Large intestine (tissue), 3 donors: Measurements from ENCODE around the gene KIFAP3. TPM values are rescaled to one million over a fixed set of nuclear protein-coding genes. Genes with fewer than 3 reads are reported as not detected.

Source experiments
- DNase-seq, 2 donors: peaks; one replicate each; pipeline versions ENCODE4 v3.0.0 to v3.0.0-alpha.2; 2013
- H3K27ac ChIP-seq: one replicate; pipeline ENCODE4 v1.5.1; 2013; ENCODE audit warnings: low read length
- H3K27me3 ChIP-seq: 2 replicates; pipeline ENCODE4 v1.6.1; 2013; ENCODE audit warnings: low read length; ENCODE audit not compliant: control insufficient read depth, insufficient read depth
- H3K36me3 ChIP-seq: 2 replicates; pipeline ENCODE4 v1.6.1; 2013; ENCODE audit warnings: low read length; ENCODE audit not compliant: control insufficient read depth, insufficient read depth
- H3K4me1 ChIP-seq: one replicate; pipeline ENCODE4 v1.6.1; 2013; ENCODE audit warnings: low read length; ENCODE audit not compliant: control insufficient read depth, insufficient read depth
- H3K4me3 ChIP-seq: one replicate; pipeline ENCODE4 v1.5.1; 2013; ENCODE audit warnings: low read length
- H3K9me3 ChIP-seq: one replicate; pipeline ENCODE4 v1.6.1; 2013; ENCODE audit warnings: mild to moderate bottlenecking, low read depth, low read length, moderate library complexity; ENCODE audit not compliant: control insufficient read depth
- WGBS: methylation state at CpG from one replicate; pipeline ENCODE4 v1.1.5; 2013; ENCODE audit warnings: low lambda C conversion rate; ENCODE audit not compliant: insufficient coverage; 5-methylcytosine and 5-hydroxymethylcytosine counted together
- polyA plus RNA-seq: library from polyadenylated mRNA; unstranded; fragments of 120-200 nt; gene quantifications from one replicate; pipeline ENCODE4 v1.2.1, GENCODE V29; 2013

Gene KIFAP3
- polyA plus RNA-seq, 1 donor = 24.5 TPM

- H3K4me1 ChIP-seq = peaks cover 21% of the 10 kb centered on the region
- no CpG with 5 or more reads among the region's 2 CpGs for WGBS
- H3K27ac ChIP-seq = peak overlapping the region; percentile 5
- H3K4me3 ChIP-seq = no peak overlapping the region
- no peak for DNase-seq
- H3K9me3 ChIP-seq = no peaks in the 10 kb centered on the region
- H3K36me3 ChIP-seq = peaks cover 12% of the 10 kb centered on the region
- no peaks in the 10 kb centered on the region for H3K27me3 ChIP-seq
Observed at GRCh38 chr1:169891539-169891885, 183.0 kb downstream of the KIFAP3 start.

GRCh38 chr1:169890761-169891538, 183.5 kb downstream of the KIFAP3 start:
- no CpG with 5 or more reads among the region's 5 CpGs for WGBS
- Histone ChIP-seq H3K36me3 (peaks cover 15% of the 10 kb centered on the region), H3K4me3 (no peak overlapping the region), H3K27me3 (no peaks in the 10 kb centered on the region), H3K9me3 (no peaks in the 10 kb centered on the region), H3K4me1 (peaks cover 21% of the 10 kb centered on the region), H3K27ac (peak overlapping the region; percentile 5)
- DNase-seq = peak in 1 of 2 donors; percentile 76

- Histone ChIP-seq H3K36me3 (peaks cover 18% of the 10 kb centered on the region), H3K4me1 (peaks cover 21% of the 10 kb centered on the region), H3K4me3 (no peak overlapping the region), H3K9me3 (no peaks in the 10 kb centered on the region), H3K27me3 (no peaks in the 10 kb centered on the region), H3K27ac (no peak overlapping the region)
- no CpG with 5 or more reads among the region's 2 CpGs for WGBS
- no peak for DNase-seq
Observed at GRCh38 chr1:169889871-169890270, 184.6 kb downstream of the KIFAP3 start.

GRCh38 chr1:169886931-169887330, 187.6 kb downstream of the KIFAP3 start:
- DNase-seq = no peak
- peaks cover 12% of the 10 kb centered on the region for H3K4me1 ChIP-seq
- no peaks in the 10 kb centered on the region for H3K9me3 ChIP-seq
- H3K4me3 ChIP-seq = no peak overlapping the region
- no CpG with 5 or more reads among the region's 2 CpGs for WGBS
- H3K27me3 ChIP-seq = no peaks in the 10 kb centered on the region
- H3K36me3 ChIP-seq = peaks cover 28% of the 10 kb centered on the region
- no peak overlapping the region for H3K27ac ChIP-seq

GRCh38 chr1:169886422-169886821, 188.1 kb downstream of the KIFAP3 start:
- Histone ChIP-seq H3K4me3 (no peak overlapping the region), H3K9me3 (no peaks in the 10 kb centered on the region), H3K36me3 (peaks cover 33% of the 10 kb centered on the region), H3K27ac (no peak overlapping the region), H3K4me1 (peaks cover 8% of the 10 kb centered on the region), H3K27me3 (no peaks in the 10 kb centered on the region)
- no CpG with 5 or more reads among the region's 1 CpG for WGBS
- DNase-seq = no peak

GRCh38 chr1:169885207-169885606, 189.3 kb downstream of the KIFAP3 start:
- Histone ChIP-seq H3K4me3 (no peak overlapping the region), H3K4me1 (no peaks in the 10 kb centered on the region), H3K36me3 (peaks cover 33% of the 10 kb centered on the region), H3K9me3 (no peaks in the 10 kb centered on the region), H3K27ac (no peak overlapping the region), H3K27me3 (no peaks in the 10 kb centered on the region)
- DNase-seq = no peak
- 75% methylated on average over 2 of the region's 2 CpGs for WGBS

- DNase-seq = no peak
- Histone ChIP-seq H3K4me3 (no peak overlapping the region), H3K27ac (no peak overlapping the region), H3K4me1 (no peaks in the 10 kb centered on the region), H3K9me3 (no peaks in the 10 kb centered on the region), H3K27me3 (no peaks in the 10 kb centered on the region), H3K36me3 (peaks cover 33% of the 10 kb centered on the region)
Observed at GRCh38 chr1:169884634-169885033, 189.9 kb downstream of the KIFAP3 start.

- DNase-seq = no peak
- peaks cover 40% of the 10 kb centered on the region for H3K36me3 ChIP-seq
- H3K9me3 ChIP-seq = no peaks in the 10 kb centered on the region
- no peak overlapping the region for H3K4me3 ChIP-seq
- H3K27ac ChIP-seq = no peak overlapping the region
- no CpG with 5 or more reads among the region's 20 CpGs for whole genome bisulfite sequencing
- no peaks in the 10 kb centered on the region for H3K27me3 ChIP-seq
- H3K4me1 ChIP-seq = no peaks in the 10 kb centered on the region
Observed at GRCh38 chr1:169882039-169882511, 192.4 kb downstream of the KIFAP3 start.

GRCh38 chr1:169879034-169879840, 195.3 kb downstream of the KIFAP3 start:
- no peak overlapping the region for H3K27ac ChIP-seq
- no peaks in the 10 kb centered on the region for H3K4me1 ChIP-seq
- 80% methylated on average over 1 of the region's 4 CpGs for WGBS
- H3K36me3 ChIP-seq = peaks cover 55% of the 10 kb centered on the region
- DNase-seq = no peak
- H3K4me3 ChIP-seq = no peak overlapping the region
- H3K27me3 ChIP-seq = no peaks in the 10 kb centered on the region
- H3K9me3 ChIP-seq = no peaks in the 10 kb centered on the region

- Histone ChIP-seq H3K27ac (no peak overlapping the region), H3K36me3 (peaks cover 62% of the 10 kb centered on the region), H3K9me3 (no peaks in the 10 kb centered on the region), H3K4me1 (no peaks in the 10 kb centered on the region), H3K4me3 (no peak overlapping the region), H3K27me3 (no peaks in the 10 kb centered on the region)
- WGBS = no CpG with 5 or more reads among the region's 4 CpGs
- DNase-seq = no peak
Observed at GRCh38 chr1:169878498-169878897, 196.0 kb downstream of the KIFAP3 start.
